IMR-90 (cell line): Measurements from ENCODE around the gene RAB9A. TPM values are rescaled to one million over a fixed set of nuclear protein-coding genes. Genes with fewer than 3 reads are reported as not detected.

ENCODE experiments used
- ATAC-seq: fragments of 200-7000 bp; cut with Tn5 transposase; 2 replicates; pipeline ENCODE4 v1.9.1; 2020; ENCODE audit warnings: low read depth, mild to moderate bottlenecking, moderate library complexity
- BruUV-seq: library from RNA; stranded (reverse); fragments of 400-500 nt; replicated peaks from 2 replicates; lab custom pipeline; 2021; lab: Mats Ljungman, UMichigan
- CTCF ChIA-PET: fragments of 300-600 bp; formaldehyde crosslinking; extraction: SDS; loops from one replicate; lab custom pipeline; 2021; ENCODE audit warnings: antibody characterized with exemption; lab: Yijun Ruan, JAX
- POLR2A ChIA-PET: fragments of 300-600 bp; sonication (Branson Sonifier 250); formaldehyde crosslinking; loops from one replicate; lab custom pipeline; 2022; ENCODE audit warnings: antibody characterized with exemption; ENCODE audit not compliant: unreplicated experiment; lab: Charles Lee
- DNase-seq: peaks from one replicate; pipeline ENCODE4 v3.0.0; 2013
- H2AFZ ChIP-seq: replicated peaks from 2 replicates; pipeline ENCODE3; 2013; ENCODE audit warnings: low read length, mild to moderate bottlenecking; ENCODE audit not compliant: poor library complexity
- H2AK5ac ChIP-seq: 2 replicates; pipeline ENCODE4 v1.6.1; 2013; ENCODE audit warnings: low read depth, low read length, inconsistent platforms
- H2AK9ac ChIP-seq: replicated peaks from 2 replicates; pipeline ENCODE3; 2013; ENCODE audit warnings: mild to moderate bottlenecking, low read depth, low read length, moderate library complexity; ENCODE audit not compliant: poor library complexity
- H2BK120ac ChIP-seq: 2 replicates; pipeline ENCODE4 v1.6.1; 2013; ENCODE audit warnings: low read depth, low read length, inconsistent platforms
- H2BK15ac ChIP-seq: 3 replicates; pipeline ENCODE4 v1.6.1; 2013; ENCODE audit warnings: low read depth, low read length, inconsistent platforms
- H2BK20ac ChIP-seq: 2 replicates; pipeline ENCODE4 v1.6.1; 2013; ENCODE audit warnings: low read depth, mild to moderate bottlenecking, inconsistent platforms, low read length, moderate library complexity
- H2BK5ac ChIP-seq: 2 replicates; pipeline ENCODE4 v1.6.1; 2013; ENCODE audit warnings: mild to moderate bottlenecking, low read depth, low read length, inconsistent platforms; ENCODE audit not compliant: poor library complexity, severe bottlenecking
- H3K14ac ChIP-seq: replicated peaks from 2 replicates; pipeline ENCODE4 v1.6.1; 2013; ENCODE audit warnings: low read depth, low read length, inconsistent platforms
- H3K18ac ChIP-seq: 2 replicates; pipeline ENCODE4 v1.6.1; 2013; ENCODE audit warnings: low read depth, low read length, control low read depth
- H3K23ac ChIP-seq: 2 replicates; pipeline ENCODE4 v1.6.1; 2013; ENCODE audit warnings: low read depth, low read length, inconsistent platforms
- H3K27ac ChIP-seq: 2 replicates; pipeline ENCODE4 v1.5.1; 2013; ENCODE audit warnings: mild to moderate bottlenecking, control low read depth, low read length; ENCODE audit not compliant: insufficient read depth
- H3K27me3 ChIP-seq: 2 replicates; pipeline ENCODE4 v1.6.1; 2013; ENCODE audit warnings: low read length; ENCODE audit not compliant: control insufficient read depth, insufficient read depth
- H3K36me3 ChIP-seq: 2 replicates; pipeline ENCODE4 v1.6.1; 2013; ENCODE audit warnings: low read length, mixed read lengths; ENCODE audit not compliant: control insufficient read depth, insufficient read depth
- H3K4ac ChIP-seq: 2 replicates; pipeline ENCODE4 v1.6.1; 2013; ENCODE audit warnings: low read depth, low read length, inconsistent platforms
- H3K4me1 ChIP-seq: 2 replicates; pipeline ENCODE4 v1.6.1; 2013; ENCODE audit warnings: low read length, mixed read lengths; ENCODE audit not compliant: control insufficient read depth, insufficient read depth
- H3K4me2 ChIP-seq: 2 replicates; pipeline ENCODE4 v1.6.1; 2013; ENCODE audit warnings: low read depth, mild to moderate bottlenecking, control low read depth, low read length, moderate library complexity
- H3K4me3 ChIP-seq: 2 replicates; pipeline ENCODE4 v1.5.1; 2013; ENCODE audit warnings: low read depth, mild to moderate bottlenecking, control low read depth, low read length, moderate library complexity; ENCODE audit not compliant: insufficient read depth
- H3K56ac ChIP-seq: 2 replicates; pipeline ENCODE4 v1.6.1; 2013; ENCODE audit warnings: low read length, inconsistent platforms; ENCODE audit not compliant: insufficient read depth; ENCODE audit errors: extremely low read depth
- H3K79me1 ChIP-seq, 2 experiments: 2 replicates each; pipeline ENCODE4 v1.6.1; 2013; ENCODE audit warnings: low read length in 2 of 2, inconsistent platforms in 1 of 2, low read depth in 1 of 2
- H3K9ac ChIP-seq: 2 replicates; pipeline ENCODE4 v1.6.1; 2013; ENCODE audit warnings: low read depth, low read length, control low read depth
- H3K9me1 ChIP-seq: 2 replicates; pipeline ENCODE4 v1.6.1; 2013; ENCODE audit warnings: low read length, inconsistent platforms; ENCODE audit not compliant: insufficient read depth
- H3K9me3 ChIP-seq: 2 replicates; pipeline ENCODE4 v1.6.1; 2013; ENCODE audit warnings: low read length; ENCODE audit not compliant: control insufficient read depth, insufficient read depth
- H4K20me1 ChIP-seq: 2 replicates; pipeline ENCODE4 v1.6.1; 2013; ENCODE audit warnings: low read length, inconsistent platforms; ENCODE audit not compliant: insufficient read depth
- H4K5ac ChIP-seq: 2 replicates; pipeline ENCODE4 v1.6.1; 2013; ENCODE audit warnings: mild to moderate bottlenecking, low read depth, low read length, control low read depth
- H4K8ac ChIP-seq, 2 experiments: 2 replicates each; pipeline ENCODE4 v1.6.1; 2013; ENCODE audit warnings: low read depth in 2 of 2, low read length in 2 of 2, control low read depth in 1 of 2, inconsistent platforms in 1 of 2
- H4K91ac ChIP-seq: 2 replicates; pipeline ENCODE4 v1.6.1; 2013; ENCODE audit warnings: low read depth, low read length, inconsistent platforms; ENCODE audit not compliant: insufficient read depth
- CEBPB ChIP-seq: IDR thresholded peaks from 2 replicates; pipeline ENCODE4 v1.6.1; 2012; ENCODE audit warnings: low read depth, low read length, improper control_type of control experiment
- CHD1 ChIP-seq: IDR thresholded peaks from 2 replicates; pipeline ENCODE4 v1.6.1; 2012; ENCODE audit warnings: low read depth, low read length, improper control_type of control experiment
- ELK1 ChIP-seq: fragments of 150-350 bp; IDR thresholded peaks from 2 replicates; pipeline ENCODE4 v1.6.1; 2016; ENCODE audit warnings: low read depth, mild to moderate bottlenecking, low read length, moderate library complexity, borderline replicate concordance
- FOS ChIP-seq: fragments of 150-350 bp; IDR thresholded peaks from 2 replicates; pipeline ENCODE4 v1.6.1; 2016; ENCODE audit warnings: low read depth, low read length
- MXI1 ChIP-seq: IDR thresholded peaks from 2 replicates; pipeline ENCODE4 v1.6.1; 2012; ENCODE audit warnings: low read depth, mild to moderate bottlenecking, low read length, moderate library complexity, borderline replicate concordance
- NFE2L2 ChIP-seq: fragments of 150-350 bp; IDR thresholded peaks from 2 replicates; pipeline ENCODE4 v1.6.1; 2016; ENCODE audit warnings: low read depth, mild to moderate bottlenecking, low read length
- POLR2A ChIP-seq: IDR thresholded peaks from 2 replicates; pipeline ENCODE4 v1.6.1; 2012; ENCODE audit warnings: mild to moderate bottlenecking, low read depth, low read length
- RAD21 ChIP-seq: IDR thresholded peaks from 2 replicates; pipeline ENCODE4 v1.6.1; 2012; ENCODE audit warnings: low read length, improper control_type of control experiment
- RCOR1 ChIP-seq: IDR thresholded peaks from 2 replicates; pipeline ENCODE4 v1.6.1; 2012; ENCODE audit warnings: mild to moderate bottlenecking, low read length, improper control_type of control experiment; ENCODE audit not compliant: insufficient replicate concordance
- RFX5 ChIP-seq: IDR thresholded peaks from 2 replicates; pipeline ENCODE4 v1.8.0; 2012; ENCODE audit warnings: low read depth, mild to moderate bottlenecking, low read length, moderate library complexity
- SMC3 ChIP-seq: fragments of 150-350 bp; IDR thresholded peaks from 2 replicates; pipeline ENCODE4 v1.6.1; 2016; ENCODE audit warnings: low read depth, mild to moderate bottlenecking, antibody characterized with exemption, low read length, moderate library complexity
- WGBS, 2 experiments: methylation state at CpG; one replicate each; pipeline versions ENCODE4 v1.1.5 to v1.1.7; 2013; ENCODE audit warnings: missing lambda C conversion rate in 2 of 2; ENCODE audit not compliant: insufficient read length in 1 of 2; ENCODE audit errors: extremely low coverage in 2 of 2; 5-methylcytosine and 5-hydroxymethylcytosine counted together
- dilution Hi-C: fragments of 300-500 bp; cut with HindIII; formaldehyde crosslinking; loops from one replicate; pipeline ENCODE4 v1.14.3; 2018; ENCODE audit warnings: low sequenced_read_pairs; ENCODE audit not compliant: unreplicated experiment
- in situ Hi-C: fragments of 300-500 bp; cut with MboI; formaldehyde crosslinking; loops from 3 replicates; pipeline ENCODE4 v1.14.3; 2019; ENCODE audit warnings: low sequenced_read_pairs, inconsistent platforms, mixed read lengths
- intact Hi-C: fragments of 100-400 bp; cut with micrococcal nuclease; formaldehyde crosslinking; loops from 2 replicates; pipeline ENCODE4 v1.10.0; 2022
- polyA plus RNA-seq, 3 experiments: library from polyadenylated mRNA; depleted of rRNA; stranded (reverse); fragments of >200 nt; gene quantifications; 2 replicates each; pipeline ENCODE4 v1.2.3, GENCODE V29; 2012; ENCODE audit warnings: low replicate concordance in 1 of 3
- total RNA-seq: library from RNA; depleted of rRNA; stranded (reverse); fragments of >200 nt; gene quantifications from 2 replicates; pipeline ENCODE4 v1.2.3, GENCODE V29; 2012
- TF ChIP-seq, protein P1 (sequence below): fragments of 150-350 bp; IDR thresholded peaks from 2 replicates; pipeline ENCODE4 v1.6.1; 2017; ENCODE audit warnings: mild to moderate bottlenecking, antibody characterized with exemption, low read length, low read depth
- TF ChIP-seq, protein P2 (sequence below): conservative IDR thresholded peaks from 2 replicates; pipeline ENCODE4 v1.5.1; 2012; ENCODE audit warnings: mild to moderate bottlenecking, low read depth, low read length, improper control_type of control experiment

Gene RAB9A
- total and polyA plus RNA-seq, 2 of the 4 experiments (the other 2 are of a cell fraction), result 15.8 to 22.3 TPM

GRCh38 chrX:13700380-13700779 is 11.5 kb downstream of the RAB9A start:
- intact Hi-C loops, result no loop called here
- H2BK20ac ChIP-seq, result no peak overlapping the region
- no peak overlapping the region for H3K4ac ChIP-seq
- H3K56ac ChIP-seq, result no peak overlapping the region
- no peak overlapping the region for H4K91ac ChIP-seq
- no peak overlapping the region for H2BK15ac ChIP-seq
- peaks cover 7% of the 10 kb centered on the region for H3K4me1 ChIP-seq
- H2AK9ac ChIP-seq, result no peak overlapping the region
- no peak overlapping the region for H3K27ac ChIP-seq
- no peak overlapping the region for H3K4me2 ChIP-seq
- peak; percentile 21 for DNase-seq
- no peak overlapping the region for H3K9ac ChIP-seq
- H3K79me1 ChIP-seq, result peaks cover 17 to 51% of the 10 kb centered on the region in 2 experiments
- H2AFZ ChIP-seq, result no peak overlapping the region
- no peak overlapping the region for H3K4me3 ChIP-seq
- ChIA-PET CTCF (interaction anchor here (0.5 to 0.7 kb wide), 2 partner anchors 9 to 483 kb away, joined by 3 read pairs; no protein-coding TSS in a partner anchor), POLR2A (no interaction called here)
- no TSS peak for BruUV-seq
- ATAC-seq, result no peak
- no peak overlapping the region for H2BK120ac ChIP-seq
- no peak for TF ChIP-seq ELK1
- TF ChIP-seq, protein P1, sequence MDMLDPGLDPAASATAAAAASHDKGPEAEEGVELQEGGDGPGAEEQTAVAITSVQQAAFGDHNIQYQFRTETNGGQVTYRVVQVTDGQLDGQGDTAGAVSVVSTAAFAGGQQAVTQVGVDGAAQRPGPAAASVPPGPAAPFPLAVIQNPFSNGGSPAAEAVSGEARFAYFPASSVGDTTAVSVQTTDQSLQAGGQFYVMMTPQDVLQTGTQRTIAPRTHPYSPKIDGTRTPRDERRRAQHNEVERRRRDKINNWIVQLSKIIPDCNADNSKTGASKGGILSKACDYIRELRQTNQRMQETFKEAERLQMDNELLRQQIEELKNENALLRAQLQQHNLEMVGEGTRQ, result no peak
- no peak for TF ChIP-seq CHD1
- TF ChIP-seq RCOR1, result no peak
- no peak for TF ChIP-seq POLR2A
- no peak for TF ChIP-seq RAD21
- TF ChIP-seq NFE2L2, result no peak
- TF ChIP-seq RFX5, result no peak
- TF ChIP-seq SMC3, result no peak
- TF ChIP-seq FOS, result no peak
- TF ChIP-seq, protein P2, sequence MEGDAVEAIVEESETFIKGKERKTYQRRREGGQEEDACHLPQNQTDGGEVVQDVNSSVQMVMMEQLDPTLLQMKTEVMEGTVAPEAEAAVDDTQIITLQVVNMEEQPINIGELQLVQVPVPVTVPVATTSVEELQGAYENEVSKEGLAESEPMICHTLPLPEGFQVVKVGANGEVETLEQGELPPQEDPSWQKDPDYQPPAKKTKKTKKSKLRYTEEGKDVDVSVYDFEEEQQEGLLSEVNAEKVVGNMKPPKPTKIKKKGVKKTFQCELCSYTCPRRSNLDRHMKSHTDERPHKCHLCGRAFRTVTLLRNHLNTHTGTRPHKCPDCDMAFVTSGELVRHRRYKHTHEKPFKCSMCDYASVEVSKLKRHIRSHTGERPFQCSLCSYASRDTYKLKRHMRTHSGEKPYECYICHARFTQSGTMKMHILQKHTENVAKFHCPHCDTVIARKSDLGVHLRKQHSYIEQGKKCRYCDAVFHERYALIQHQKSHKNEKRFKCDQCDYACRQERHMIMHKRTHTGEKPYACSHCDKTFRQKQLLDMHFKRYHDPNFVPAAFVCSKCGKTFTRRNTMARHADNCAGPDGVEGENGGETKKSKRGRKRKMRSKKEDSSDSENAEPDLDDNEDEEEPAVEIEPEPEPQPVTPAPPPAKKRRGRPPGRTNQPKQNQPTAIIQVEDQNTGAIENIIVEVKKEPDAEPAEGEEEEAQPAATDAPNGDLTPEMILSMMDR, result no peak
- no peak for TF ChIP-seq CEBPB
- TF ChIP-seq MXI1, result no peak
- H3K18ac ChIP-seq, result no peak overlapping the region
- peaks cover 9% of the 10 kb centered on the region; the same call in 1 of the 2 replicates for H3K36me3 ChIP-seq
- no peak overlapping the region for H3K14ac ChIP-seq
- no peaks in the 10 kb centered on the region for H3K27me3 ChIP-seq
- no peaks in the 10 kb centered on the region for H3K9me3 ChIP-seq
- WGBS, 2 experiments, result no CpG with 5 or more reads among the region's 4 CpGs
- in situ Hi-C loops, result no loop called here
- H2AK5ac ChIP-seq, result no peak overlapping the region
- peaks cover 3% of the 10 kb centered on the region; the same call in 1 of the 2 replicates for H3K9me1 ChIP-seq
- no peak overlapping the region for H2BK5ac ChIP-seq
- no peak overlapping the region for H3K23ac ChIP-seq
- H4K8ac ChIP-seq, result no peak overlapping the region
- no peak overlapping the region for H4K5ac ChIP-seq
- dilution Hi-C loops, result no loop called here
- peaks cover 56% of the 10 kb centered on the region for H4K20me1 ChIP-seq
